ENCODE measurements around the gene PCP4. TPM values are rescaled to one million over a fixed set of nuclear protein-coding genes. Genes with fewer than 3 reads are reported as not detected.

PCP4 gene
- total RNA-seq, 1 donor from 2014 or later = 5.4 TPM

DNA sequence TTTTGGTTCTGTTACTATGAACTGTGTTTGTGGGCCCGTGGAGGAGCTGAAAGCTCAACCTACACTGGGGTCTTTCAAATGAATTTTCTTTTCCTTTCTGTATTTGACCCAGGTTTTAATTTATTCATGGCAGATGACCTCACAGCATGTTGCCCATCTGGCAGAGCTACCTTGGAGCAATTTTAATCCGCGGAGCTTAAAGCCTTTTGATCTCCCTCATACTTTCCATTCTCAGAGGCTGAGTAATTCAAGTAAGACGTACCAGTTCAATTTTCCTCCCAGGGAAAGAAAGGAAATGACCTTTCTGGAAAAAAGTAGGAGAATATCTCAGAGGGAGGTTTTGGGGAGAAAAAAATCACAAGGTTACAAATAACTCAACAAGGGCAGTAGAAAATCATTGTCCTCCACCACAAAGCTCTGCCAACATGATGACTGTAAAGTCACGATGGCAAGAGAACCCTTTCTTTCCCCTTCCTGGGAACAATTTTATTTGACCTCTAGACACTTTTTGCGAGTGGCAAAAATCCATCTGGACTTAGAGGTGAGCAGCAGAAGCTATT, 21.6 kb upstream of the PCP4 start:
- TF ChIP-seq CTCF (IDR thresholded peaks at IDR 0.05; ENCODE audit: borderline replicate concordance) = no peak
- DNase-seq = no peak
- H3K27me3 ChIP-seq (ENCODE audit: low read depth) = peaks cover 7% of the 10 kb centered on the region
- intact Hi-C loops (cut with micrococcal nuclease) = no loop called here
- H3K27ac ChIP-seq (replicated peaks) = no peak overlapping the region
- no peak overlapping the region for H3K4me3 ChIP-seq
- peaks cover 4% of the 10 kb centered on the region for H3K4me1 ChIP-seq
- no peaks in the 10 kb centered on the region for H3K9me3 ChIP-seq (replicated peaks)
- no peaks in the 10 kb centered on the region for H3K36me3 ChIP-seq

- no peak overlapping the region for H3K4me3 ChIP-seq
- DNase-seq = no peak
- H3K36me3 ChIP-seq = no peaks in the 10 kb centered on the region
- intact Hi-C loops (cut with micrococcal nuclease) = no loop called here
- H3K9me3 ChIP-seq (replicated peaks) = no peaks in the 10 kb centered on the region
- H3K27ac ChIP-seq (replicated peaks) = no peak overlapping the region
- TF ChIP-seq CTCF (IDR thresholded peaks at IDR 0.05; ENCODE audit: borderline replicate concordance) = no peak
- no peaks in the 10 kb centered on the region for H3K4me1 ChIP-seq
- H3K27me3 ChIP-seq (ENCODE audit: low read depth) = peaks cover 2% of the 10 kb centered on the region
Measured at GRCh38 chr21:39847877-39848276, 19.4 kb upstream of the PCP4 start.

- Histone ChIP-seq H3K4me1 (no peaks in the 10 kb centered on the region), H3K4me3 (no peak overlapping the region), H3K36me3 (no peaks in the 10 kb centered on the region), H3K27me3 (ENCODE audit: low read depth) (no peaks in the 10 kb centered on the region), H3K9me3 (replicated peaks) (no peaks in the 10 kb centered on the region), H3K27ac (replicated peaks) (no peak overlapping the region)
- TF ChIP-seq CTCF (IDR thresholded peaks at IDR 0.05; ENCODE audit: borderline replicate concordance) = no peak
- DNase-seq = no peak
- intact Hi-C loops (cut with micrococcal nuclease) = no loop called here
Measured at GRCh38 chr21:39849014-39849655, 18.1 kb upstream of the PCP4 start.

DNA sequence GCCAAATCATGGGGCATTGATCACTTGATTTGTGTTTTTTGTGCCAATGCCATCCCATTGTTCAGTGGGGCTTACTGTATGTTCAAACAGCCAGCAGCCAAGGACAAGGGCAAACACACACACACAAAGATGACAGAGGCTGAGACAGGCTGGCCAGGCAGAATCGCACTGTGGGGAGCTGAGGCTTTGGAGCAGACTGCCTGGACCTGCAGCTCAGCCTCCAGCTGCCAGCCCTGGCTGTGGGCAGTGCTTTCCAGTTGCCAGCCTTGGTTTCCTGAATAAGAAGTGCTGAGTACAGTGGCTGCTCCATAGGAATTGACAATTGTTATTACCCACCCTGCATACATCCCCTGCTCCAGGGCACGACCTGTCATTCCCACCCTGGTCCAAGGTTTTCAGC, 16.9 kb upstream of the PCP4 start:
- Histone ChIP-seq H3K4me1 (no peaks in the 10 kb centered on the region), H3K36me3 (no peaks in the 10 kb centered on the region), H3K27me3 (ENCODE audit: low read depth) (no peaks in the 10 kb centered on the region), H3K9me3 (replicated peaks) (no peaks in the 10 kb centered on the region), H3K4me3 (no peak overlapping the region), H3K27ac (replicated peaks) (no peak overlapping the region)
- intact Hi-C loops (cut with micrococcal nuclease) = no loop called here
- no peak for DNase-seq
- no peak for TF ChIP-seq CTCF (IDR thresholded peaks at IDR 0.05; ENCODE audit: borderline replicate concordance)

- Histone ChIP-seq H3K4me1 (no peaks in the 10 kb centered on the region), H3K27ac (replicated peaks) (no peak overlapping the region), H3K4me3 (no peak overlapping the region), H3K36me3 (no peaks in the 10 kb centered on the region), H3K9me3 (replicated peaks) (no peaks in the 10 kb centered on the region), H3K27me3 (ENCODE audit: low read depth) (no peaks in the 10 kb centered on the region)
- TF ChIP-seq CTCF (IDR thresholded peaks at IDR 0.05; ENCODE audit: borderline replicate concordance) = no peak
- no peak for DNase-seq
- intact Hi-C loops (cut with micrococcal nuclease) = no loop called here
Measured at GRCh38 chr21:39851002-39851618, 16.1 kb upstream of the PCP4 start.
